ENCODE results near the gene TAF4.

TAF4 gene

GRCh38 chr20:62022575-62023139 is 43.0 kb downstream of the TAF4 start:
- DNase-seq (ENCODE audit: low read depth in 3 of 3, low spot score in 1 of 3): no peak

GRCh38 chr20:62021793-62022385 is 43.8 kb downstream of the TAF4 start:
- DNase-seq (ENCODE audit: low read depth in 3 of 3, low spot score in 1 of 3): no peak

- no peak for DNase-seq (ENCODE audit: low read depth in 3 of 3, low spot score in 1 of 3)
Observed at GRCh38 chr20:62020935-62021701, 44.6 kb downstream of the TAF4 start.

- no peak for DNase-seq (ENCODE audit: low read depth in 3 of 3, low spot score in 1 of 3)
Observed at GRCh38 chr20:62019881-62020492, 45.7 kb downstream of the TAF4 start.

DNA sequence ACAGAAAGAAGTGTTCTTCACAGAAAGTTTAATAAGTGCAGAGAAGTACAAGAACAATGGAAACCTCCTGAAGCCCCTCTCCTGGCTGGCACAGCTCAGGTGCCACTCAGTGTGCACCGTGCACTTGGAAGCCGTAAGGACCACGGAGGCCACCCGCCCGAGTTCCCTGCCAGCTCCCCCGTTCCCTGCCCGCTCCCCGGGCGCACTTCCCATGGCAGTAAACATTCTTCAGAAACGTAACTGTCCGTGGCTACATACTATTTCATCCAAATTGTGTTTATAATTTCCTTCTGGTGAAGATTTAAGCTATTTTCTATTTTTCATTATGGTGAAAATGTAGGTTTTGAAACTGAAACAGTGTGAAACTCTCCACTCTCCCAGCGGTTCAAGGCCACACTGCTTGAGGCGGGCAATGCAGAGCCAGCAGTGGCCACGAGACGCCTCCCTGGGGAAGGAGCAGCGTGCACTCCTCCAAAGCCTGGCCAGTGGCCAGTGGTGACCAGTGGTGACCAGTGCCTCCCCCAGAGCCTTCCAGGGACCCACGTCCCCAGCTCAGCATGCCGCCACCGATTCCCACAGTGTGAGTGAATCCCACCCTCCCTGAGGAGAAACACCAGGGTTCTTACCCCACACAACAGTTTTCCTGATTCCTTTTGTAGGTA is 46.4 kb downstream of the TAF4 start:
- no peak for DNase-seq (ENCODE audit: low read depth in 3 of 3, low spot score in 1 of 3)

DNA sequence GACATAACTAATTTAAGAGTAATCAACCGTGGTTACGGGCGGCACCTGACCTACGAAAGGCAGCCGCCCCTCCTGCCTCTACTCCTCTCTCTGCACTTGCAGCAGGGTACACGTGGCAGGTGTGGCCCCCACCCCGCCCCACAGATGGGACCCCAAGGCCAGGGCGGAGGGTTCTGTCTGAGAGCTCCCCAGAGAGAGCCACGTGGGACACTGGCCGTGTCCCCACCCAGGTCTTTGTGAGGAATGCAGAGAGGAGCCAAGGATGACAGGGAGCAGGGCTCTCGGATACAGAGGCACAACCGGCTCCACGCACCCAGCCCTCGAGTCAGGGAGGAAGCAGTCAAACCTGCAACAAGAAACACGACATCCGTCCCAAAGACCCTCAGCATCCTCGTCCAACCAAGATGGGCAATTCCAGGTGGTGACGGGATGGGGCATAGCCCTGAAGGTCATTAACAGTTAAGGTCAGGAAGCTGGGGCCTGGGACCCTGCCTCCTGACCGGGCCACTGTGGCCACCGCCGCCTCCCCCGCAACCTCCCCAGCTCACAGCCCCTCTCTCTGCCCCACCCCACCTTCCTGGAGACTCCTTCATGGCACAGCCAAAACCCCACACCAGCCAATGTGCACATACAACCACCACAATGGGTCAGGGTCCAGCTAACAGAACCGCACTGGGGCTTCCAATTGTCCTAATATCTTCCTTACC is 47.1 kb downstream of the TAF4 start:
- no peak for DNase-seq (ENCODE audit: low read depth in 3 of 3, low spot score in 1 of 3)

GRCh38 chr20:62015540-62016288 is 50.0 kb downstream of the TAF4 start:
- DNase-seq (ENCODE audit: low read depth in 3 of 3, low spot score in 1 of 3): no peak

DNA sequence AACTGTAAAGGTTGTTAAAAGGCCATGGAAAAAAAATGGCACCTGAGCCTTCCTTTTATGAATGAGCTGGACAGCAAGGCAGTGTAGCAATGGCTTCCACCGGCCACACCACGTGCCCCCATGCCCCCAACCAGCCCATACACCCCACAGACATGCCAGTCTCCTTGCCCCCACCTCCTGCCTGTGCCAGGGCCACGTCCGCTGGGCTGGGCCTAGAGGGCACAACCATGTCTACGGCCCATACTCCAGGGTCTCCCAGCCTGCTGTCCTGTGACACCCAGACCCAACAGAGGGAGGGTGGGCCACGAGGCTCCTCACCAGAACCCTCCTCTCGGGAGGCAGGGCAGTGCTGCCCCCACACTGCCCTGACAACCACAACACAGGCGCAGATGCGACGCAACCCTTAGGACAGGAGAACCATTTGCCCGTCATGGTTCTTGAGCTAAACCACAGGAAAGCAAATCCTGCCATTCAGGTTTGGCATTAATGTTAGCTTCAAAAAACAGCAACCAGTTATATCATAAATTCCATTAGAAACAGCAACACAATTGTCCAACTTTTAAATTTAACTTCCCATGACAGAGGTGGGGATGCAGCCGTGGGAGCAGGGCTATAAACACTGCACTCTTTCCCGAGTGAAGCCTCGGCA is 50.7 kb downstream of the TAF4 start:
- DNase-seq (ENCODE audit: low read depth in 3 of 3, low spot score in 1 of 3): no peak

DNA sequence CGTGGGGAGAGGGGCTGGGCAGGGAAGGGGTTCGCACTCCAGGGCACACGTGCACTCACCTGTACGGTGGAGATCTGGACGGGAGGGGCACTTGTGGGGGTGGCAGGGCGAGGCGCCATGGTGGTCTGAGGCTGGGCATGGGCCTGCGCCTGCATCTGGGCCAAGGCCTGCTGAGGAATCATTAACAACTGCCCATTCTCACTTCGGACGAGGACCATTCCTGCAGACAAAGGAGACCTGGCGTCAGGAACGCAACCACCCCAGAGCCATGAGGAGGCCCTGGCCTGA is 51.2 kb downstream of the TAF4 start:
- no peak for DNase-seq (ENCODE audit: low read depth in 3 of 3, low spot score in 1 of 3)

- DNase-seq (ENCODE audit: low read depth in 3 of 3, low spot score in 1 of 3): no peak
Observed at GRCh38 chr20:62012631-62013030, 53.0 kb downstream of the TAF4 start.

DNA sequence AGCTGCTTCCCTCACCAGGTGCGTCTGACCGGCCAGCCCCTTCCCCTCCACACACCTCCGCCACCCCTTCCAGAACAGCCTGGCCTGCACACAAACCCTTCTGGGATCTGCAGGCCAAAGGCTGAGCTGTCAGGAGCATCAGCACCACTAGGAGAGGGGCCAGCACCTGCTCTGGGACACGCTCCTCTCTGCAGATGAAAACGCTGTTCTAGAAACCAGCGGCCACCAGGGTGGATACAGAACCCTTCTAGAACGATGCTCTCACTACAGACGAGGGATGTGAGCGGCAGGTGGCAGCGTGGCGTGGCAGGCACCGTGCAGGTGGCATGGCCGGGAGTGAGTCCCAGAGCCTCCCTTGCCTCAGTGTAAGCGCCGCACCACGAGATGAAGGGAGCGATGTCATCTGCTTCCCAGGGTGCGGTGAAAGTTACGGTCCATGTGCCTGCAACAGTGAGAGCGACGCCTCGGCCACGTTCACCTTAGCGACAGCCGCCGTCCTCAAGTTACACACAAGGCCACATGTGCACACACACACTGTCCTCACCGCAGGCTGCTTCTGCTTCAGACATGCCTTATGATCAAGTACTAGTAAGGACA is 53.6 kb downstream of the TAF4 start:
- no peak for DNase-seq (ENCODE audit: low read depth in 3 of 3, low spot score in 1 of 3)

DNA sequence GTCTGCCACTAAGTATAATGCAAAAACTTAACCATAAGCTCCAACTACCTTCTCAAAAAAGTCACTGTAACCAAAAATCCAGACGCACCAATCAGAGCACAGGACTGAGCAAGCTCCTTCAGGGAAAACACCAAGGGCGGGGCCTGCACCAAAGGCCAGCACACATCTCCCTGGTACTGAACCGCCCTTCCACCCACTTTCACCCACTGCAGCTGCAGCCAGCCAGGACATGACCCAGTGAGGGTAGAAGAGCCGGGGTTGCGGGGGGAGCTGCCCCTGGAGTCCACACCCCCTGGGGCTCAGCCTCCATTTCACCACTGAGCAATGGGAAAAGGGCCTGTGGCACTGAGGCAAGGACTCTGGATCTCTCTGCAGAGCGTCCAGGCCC is 54.3 kb downstream of the TAF4 start:
- no peak for DNase-seq (ENCODE audit: low read depth in 3 of 3, low spot score in 1 of 3)

- peak; percentile 31 to 43 (median 33) for DNase-seq (ENCODE audit: low read depth in 3 of 3, low spot score in 1 of 3)
Observed at GRCh38 chr20:62010551-62011402, 54.9 kb downstream of the TAF4 start.

GRCh38 chr20:62009869-62010445 is 55.7 kb downstream of the TAF4 start:
- no peak for DNase-seq (ENCODE audit: low read depth in 3 of 3, low spot score in 1 of 3)

DNA sequence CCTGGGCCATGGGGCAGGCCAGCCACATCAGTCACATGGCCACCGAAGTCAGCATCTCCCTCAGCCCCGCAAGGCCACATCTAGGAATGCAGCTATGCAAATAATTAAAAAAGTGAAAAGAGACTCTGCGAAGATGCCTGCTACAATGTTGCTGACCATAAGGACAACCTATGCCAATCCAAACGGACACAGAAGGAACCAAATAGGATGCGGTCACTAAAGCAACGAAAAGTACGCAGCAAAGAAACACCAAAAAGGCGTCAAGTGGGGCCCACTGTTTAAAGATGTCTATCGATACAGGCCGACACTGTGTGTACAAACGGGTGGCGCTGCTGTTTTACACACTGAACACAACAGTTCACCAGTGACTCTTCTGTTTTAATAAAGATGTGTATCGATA is 56.4 kb downstream of the TAF4 start:
- no peak for DNase-seq (ENCODE audit: low read depth in 3 of 3, low spot score in 1 of 3)

DNA sequence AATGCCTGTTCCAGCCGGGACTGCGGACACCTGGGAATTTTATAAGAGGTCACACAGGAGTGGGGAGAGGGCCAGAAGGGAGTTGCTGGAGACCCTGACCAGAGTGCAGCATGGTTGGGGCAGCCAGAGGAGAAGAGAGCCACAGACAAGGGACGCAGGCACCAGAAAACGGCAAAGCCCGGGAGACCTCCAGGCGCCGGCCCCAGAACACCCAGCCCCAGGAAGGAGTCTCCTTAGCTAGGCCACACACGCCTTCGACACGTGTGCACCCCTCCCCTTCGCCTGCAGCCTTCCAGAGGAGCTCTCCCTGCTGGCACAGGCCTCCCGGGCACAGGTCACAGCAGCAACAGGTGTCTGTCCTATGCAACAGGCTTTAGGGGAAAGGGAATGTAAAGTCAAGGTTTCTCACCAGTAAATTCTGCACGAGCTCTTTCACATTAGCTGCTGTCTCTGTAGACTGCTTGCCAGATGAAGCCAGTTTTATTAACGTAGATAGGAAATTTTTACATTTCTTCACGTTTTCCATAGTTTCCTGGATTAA is 57.0 kb downstream of the TAF4 start:
- no peak for DNase-seq (ENCODE audit: low read depth in 3 of 3, low spot score in 1 of 3)

GRCh38 chr20:62007127-62007647 is 58.5 kb downstream of the TAF4 start:
- no peak for DNase-seq (ENCODE audit: low read depth in 3 of 3, low spot score in 1 of 3)

GRCh38 chr20:62006482-62006881 is 59.2 kb downstream of the TAF4 start:
- no peak for DNase-seq (ENCODE audit: low read depth in 3 of 3, low spot score in 1 of 3)

Data from stimulated activated CD4-positive, alpha-beta T cell treated with anti-CD3 and anti-CD28 coated beads, TNF-alpha, amount 100 ng/mL, for 1 hour (primary cell).